GM04504 (cell line): ENCODE measurements around the gene PNPLA2.
A peak's percentile ranks its signal among the peaks of the same experiment; 100 is the strongest.

Experiments
- DNase-seq: peaks from one replicate; pipeline ENCODE4 v3.0.0-alpha.2; 2012; ENCODE audit warnings: low read depth

PNPLA2 gene

GRCh38 chr11:783581-784015 lies 35.1 kb upstream of the PNPLA2 start:
- DNase-seq, result peak; percentile 55

DNA sequence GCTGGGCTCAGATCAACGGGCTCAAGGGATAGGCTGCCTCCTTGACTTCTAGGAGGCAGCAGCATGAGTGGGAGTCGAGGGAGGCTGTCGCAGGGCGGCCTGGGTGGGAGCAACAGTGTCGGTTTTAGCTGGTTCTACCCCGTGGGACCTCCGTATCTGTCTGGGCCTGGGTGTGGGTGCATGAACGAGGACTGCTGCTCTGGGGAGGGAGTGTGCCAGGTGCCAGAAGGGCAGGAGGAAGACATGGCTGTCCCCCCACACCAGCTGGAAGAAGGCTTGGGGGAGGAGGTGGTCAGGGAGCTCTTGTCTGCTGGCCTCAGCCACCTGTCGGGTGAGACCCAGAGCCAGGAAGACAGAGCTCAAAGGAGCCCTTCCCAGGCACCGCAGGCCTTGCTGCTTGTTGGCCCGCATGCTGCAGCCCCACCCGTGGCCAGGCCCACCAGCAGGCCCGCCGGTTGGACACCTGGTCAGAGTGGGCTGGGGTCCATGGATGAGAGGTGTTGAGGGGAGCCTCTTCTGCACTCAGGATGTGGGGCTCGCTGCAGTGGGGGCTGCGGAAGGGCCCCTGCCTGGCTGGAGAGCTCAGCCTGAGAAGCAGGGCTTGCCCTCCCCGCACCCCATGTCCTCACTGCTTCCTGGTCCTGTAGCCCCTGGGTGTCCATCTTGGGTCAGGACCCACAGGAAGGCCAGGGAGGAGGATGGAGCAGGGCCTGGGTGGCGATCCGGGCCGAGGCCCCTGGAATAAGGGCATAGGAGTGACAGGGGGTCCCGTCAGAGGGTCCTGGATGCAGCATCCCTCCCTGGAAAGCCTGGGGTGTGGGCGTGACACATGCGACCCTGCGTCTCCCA lies 32.3 kb upstream of the PNPLA2 start:
- DNase-seq, result no peak

DNA sequence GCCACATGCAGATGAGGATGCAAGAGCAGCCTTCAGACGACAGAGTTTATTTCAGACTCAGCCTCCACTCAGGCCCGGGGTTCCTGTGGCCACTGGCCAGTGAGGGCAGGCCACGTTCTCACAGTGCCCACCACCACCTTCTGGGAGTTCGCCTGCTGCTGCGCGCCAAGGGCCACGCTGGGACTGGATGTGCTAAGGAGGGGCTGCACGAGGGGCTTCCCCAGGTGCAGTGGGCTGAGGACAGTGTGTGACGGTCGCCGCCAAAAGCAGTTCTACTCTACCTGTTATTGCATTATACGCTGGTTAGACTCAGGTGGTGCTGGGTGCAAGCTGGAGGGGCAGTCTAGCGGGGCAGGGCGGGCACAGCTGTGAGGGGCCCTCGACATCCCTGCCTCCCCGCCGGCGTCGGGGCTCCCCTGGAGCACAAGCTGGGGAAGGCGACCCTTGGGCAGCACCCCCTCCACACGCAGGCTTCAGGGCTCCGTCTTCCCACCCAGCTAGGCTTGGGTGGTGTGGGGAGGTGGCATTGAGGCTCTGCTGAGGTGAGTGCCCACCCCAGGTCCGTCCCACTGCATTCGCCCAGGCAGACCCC lies 31.5 kb upstream of the PNPLA2 start:
- no peak for DNase-seq

- no peak for DNase-seq
Measured at GRCh38 chr11:788009-788640, 30.6 kb upstream of the PNPLA2 start.

DNA sequence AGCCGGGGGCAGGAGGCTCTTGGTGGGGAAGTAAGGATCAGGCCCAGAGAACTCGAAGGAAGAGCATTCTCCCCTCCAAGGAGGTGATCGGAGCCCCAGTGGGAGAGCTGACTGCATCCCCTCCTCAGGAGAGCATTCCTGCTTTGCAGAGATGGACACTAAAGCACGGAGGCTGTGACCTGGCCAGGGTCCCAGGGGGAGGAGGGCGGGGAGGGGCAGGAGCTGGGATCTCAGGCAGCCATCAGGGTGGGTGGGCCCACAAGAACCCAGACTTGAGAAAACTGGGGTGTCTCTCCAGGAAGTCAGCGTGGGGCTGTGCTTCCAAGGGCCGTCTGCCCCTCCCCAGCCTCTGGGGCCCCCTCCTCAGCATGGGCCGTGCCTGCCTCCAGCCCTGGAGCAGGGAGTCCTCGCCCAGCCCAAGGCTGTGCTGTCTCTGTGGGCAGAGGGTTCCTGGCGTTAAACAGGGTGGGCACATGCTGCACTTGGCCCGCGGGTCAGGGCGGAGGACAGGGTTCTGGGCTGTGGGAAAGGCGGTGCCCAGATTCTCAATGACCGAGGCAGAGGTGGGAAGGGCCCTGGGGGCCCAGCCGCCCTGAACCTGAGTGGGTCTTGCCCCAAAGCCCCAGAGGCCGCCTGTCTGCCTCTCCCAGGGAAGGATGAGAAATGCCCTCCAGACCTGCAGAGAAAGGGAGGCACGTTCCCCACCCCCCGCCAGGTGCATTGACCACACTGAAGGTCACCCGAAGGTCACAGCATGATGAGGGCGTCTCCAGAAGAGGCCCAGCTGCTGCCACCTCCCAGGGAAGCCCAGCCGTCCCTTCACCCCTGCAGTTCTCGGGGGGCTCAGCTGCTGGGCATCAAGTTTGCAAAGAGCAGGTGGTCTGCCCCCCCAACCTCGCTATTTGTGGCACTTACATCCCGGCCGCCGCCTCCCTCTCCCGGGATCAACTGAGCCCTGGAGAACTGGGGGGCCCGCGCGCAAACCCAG lies 29.5 kb upstream of the PNPLA2 start:
- no peak for DNase-seq

DNA sequence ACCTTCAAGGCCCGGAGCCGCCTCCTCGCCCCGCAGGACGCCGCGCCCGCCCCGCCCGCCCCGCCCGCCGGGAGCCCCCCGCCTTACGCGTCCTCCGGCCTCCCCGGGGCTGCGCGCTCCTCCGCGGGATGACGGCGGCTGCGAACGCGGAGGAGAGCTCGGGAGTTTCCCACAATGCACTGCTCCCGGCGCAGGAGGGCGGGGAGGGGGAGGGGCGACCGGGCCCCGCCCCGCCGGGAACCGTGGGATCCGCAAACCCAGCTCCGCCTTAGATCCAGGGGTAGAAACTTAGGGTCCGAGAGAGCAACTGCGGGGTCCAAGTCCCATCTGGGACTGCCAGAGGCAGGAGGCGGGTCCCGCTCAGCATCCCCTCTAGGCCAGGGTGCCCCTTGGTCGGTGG lies 28.8 kb upstream of the PNPLA2 start, which contains the start of gene CEND1:
TSS of gene CEND1 (minus strand) at position 148 of the 400 bp plus-strand sequence. CDS start 1,514 bp downstream, outside the sequence.
- peak; percentile 29 for DNase-seq

- no peak for DNase-seq
Measured at GRCh38 chr11:790721-791564, 27.8 kb upstream of the PNPLA2 start.

- no peak for DNase-seq
Measured at GRCh38 chr11:791658-792534, 26.8 kb upstream of the PNPLA2 start.

GRCh38 chr11:792535-792821 lies 26.2 kb upstream of the PNPLA2 start:
- DNase-seq, result no peak

DNA sequence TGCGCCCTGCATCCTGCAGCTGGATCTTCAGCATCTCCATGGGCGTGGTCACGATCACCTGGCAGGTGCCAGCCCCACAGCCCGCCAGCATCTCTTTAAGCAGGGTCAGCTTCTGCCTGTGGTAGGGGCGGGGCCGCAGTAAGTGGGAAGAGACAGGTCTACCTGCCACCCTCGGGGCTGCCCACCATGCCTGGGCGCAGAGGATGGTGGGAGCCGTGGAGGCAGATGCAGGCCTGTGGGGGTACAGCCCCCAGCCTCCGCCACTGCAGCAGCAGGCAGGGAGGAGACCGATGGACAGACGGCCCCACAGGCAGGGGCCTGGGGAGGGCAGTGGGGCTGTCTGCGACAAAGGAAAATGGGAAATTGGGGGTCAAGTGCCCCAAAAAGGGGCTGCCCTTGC lies 25.8 kb upstream of the PNPLA2 start:
- DNase-seq, result no peak

- no peak for DNase-seq
Measured at GRCh38 chr11:793556-793955, 25.2 kb upstream of the PNPLA2 start.

DNA sequence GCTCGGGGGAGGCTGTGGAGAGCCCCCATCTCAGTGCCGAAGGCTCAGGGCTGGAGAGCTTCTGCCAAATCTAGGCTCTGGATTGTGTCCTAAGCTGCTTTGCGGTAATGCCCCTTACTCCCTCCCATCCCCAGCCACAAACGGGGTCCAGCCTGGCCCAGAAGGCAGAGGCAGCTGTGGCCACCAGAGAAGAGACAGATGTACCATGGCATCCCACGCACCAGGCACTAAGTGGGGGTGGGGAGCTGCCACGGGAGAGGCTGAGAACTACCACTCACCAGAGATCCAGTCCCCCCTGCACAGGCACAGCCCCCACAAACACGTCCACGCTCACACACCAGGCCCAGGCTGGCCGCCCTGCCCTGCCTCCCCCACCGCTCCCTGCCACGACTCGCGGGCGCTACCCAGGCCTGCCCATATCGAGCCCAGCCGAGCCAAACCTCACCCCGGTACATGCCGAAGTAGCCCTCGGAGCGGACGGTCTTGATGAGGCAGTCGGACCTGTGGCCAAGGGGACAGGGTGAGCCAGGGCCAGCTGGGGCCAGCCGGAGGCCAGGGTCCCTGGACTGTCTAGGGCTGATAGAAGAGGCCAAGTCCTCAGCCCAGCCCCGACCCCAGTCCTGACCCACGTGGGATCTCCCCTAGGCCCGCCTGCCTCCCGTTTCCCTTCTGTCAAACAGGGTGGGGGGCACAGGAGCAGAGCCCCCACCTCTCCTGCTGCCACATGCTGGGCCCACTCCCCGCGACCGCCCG lies 24.5 kb upstream of the PNPLA2 start:
- DNase-seq, result no peak

DNA sequence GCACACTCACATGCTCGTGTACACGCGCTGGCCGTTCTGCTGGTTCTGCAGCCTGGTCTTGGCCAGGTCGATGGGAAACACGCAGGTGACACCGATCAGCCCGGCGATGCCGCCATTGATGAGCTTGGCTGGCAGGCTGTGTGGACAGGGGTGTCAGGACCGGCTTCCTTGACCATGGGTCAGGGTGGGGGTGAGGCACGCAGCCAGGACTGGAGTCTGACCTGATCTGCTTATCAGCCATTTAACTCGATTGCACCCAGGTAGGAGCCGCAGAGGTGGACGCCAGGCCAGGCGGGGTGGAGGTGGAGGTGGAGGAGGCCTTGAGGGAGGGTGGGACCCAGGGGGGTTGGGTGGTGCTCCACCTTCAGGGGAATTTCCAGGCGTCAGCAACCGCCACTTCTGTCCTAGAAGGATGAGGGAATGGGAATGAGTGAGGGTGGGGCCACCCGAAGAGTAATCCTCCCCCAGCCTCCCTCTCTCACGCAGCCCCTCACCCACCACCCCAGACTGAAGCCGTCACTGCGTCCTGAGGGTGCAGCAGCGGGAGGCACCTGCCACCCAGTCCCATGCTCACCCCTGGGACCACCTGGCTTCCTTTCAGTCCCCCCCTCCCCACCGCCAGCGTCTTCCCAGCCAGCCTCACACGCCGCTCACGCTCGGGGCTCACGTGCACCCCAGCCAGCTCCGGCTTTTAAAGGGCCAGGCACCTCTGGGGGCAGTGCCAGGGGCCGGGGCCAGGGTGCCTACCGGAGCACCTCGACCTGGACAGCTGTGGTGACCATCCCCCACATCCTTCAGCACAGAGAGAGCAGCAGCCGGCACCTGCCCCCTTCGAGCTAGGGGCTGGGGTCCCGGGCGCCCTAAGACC lies 23.7 kb upstream of the PNPLA2 start:
- no peak for DNase-seq

- peak; percentile 81 for DNase-seq
Measured at GRCh38 chr11:795634-796564, 22.8 kb upstream of the PNPLA2 start.

DNA sequence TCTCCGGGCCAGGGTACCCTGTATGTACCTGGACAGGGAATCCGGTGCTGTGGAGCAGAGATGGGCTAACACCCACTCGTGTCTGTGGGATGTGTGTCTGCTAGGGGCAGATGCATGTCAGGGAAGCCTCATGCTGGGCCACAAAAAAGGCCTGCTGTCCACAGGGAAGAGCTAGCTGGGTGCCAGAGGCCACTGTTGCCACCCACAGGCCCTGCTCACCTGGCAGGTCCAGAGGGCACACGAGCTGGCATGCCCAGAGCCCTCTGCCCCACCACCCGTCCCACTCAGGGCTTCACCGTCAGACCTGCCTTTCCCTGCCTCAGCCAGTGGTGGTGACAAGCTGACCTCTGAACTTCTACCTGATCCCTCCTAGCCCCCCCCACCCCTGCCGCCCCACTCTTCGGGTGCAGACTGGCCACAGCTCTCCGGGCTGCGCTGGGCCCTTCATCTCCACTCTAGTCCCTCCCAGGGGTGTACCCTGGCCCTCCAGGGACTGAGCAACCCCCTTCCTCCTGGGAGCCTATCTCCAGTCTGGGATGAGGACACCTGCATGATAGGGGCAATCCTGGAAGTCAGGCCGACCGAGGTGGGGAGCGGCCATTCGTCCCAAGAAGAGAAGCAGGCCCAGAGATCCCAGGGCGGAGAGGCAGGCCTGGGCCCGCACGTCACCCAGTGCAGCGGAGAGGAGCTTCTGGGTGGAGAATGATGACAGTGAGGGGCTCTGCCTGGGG lies 22.0 kb upstream of the PNPLA2 start:
- no peak for DNase-seq

DNA sequence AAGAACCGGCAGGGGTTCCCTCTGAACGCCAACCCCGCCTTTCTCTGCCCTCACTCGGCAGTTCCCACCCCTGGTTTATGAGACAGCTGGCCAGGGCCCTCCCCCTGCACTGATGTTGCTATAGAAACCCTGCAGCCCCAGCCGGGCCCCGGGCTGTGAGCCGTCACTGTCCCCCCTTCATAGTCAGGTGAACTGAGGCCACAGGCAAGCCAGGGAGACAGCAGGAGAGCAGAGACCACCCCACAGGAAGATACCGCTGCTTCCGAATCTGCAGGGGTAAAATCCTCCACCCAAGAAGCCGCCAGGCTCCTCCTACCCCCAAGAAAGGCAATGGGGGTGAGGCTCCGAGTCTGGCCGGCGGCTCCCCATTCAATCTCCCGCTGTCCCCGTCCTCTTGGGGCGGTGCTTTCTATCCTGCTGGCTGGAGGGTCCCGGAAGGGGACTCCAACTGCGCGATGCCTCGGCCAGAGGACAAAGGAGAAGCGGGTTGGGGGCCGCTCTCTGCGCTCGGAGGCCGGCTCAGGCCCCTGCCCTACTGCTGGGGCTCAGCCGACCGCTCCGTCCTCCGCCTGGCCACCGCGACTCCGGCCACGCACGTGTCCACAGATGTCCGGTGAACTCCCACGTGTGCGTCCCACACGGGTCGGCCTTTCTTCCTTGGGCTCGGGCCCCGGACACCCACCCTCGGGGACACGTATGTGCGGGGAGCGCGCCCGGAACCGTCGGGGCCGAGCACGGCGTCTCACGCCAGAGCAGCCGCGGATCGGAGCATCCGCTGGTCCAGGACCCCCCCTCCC lies 21.2 kb upstream of the PNPLA2 start:
- DNase-seq, result peak; percentile 65
